Motor neuron (in vitro differentiated cells): ENCODE results near the gene GSTP1. TPM values are rescaled to one million over a fixed set of nuclear protein-coding genes. Genes with fewer than 3 reads are reported as not detected.
A peak's percentile ranks its signal among the peaks of the same experiment; 100 is the strongest.
"Not testable (repeated sequence)": the region's sequence is repeated elsewhere in the genome, so short reads cannot be mapped to it uniquely, and the experiment has no call there.

Experiments
- ATAC-seq, 8 experiments: fragments of 200-7000 bp; cut with Tn5 transposase; replicated peaks in 6 of 8; 2 replicates each; pipeline ENCODE4 v1.8.0; 2021; ENCODE audit warnings: mild to moderate bottlenecking in 8 of 8, moderate library complexity in 8 of 8
- H3K27ac ChIP-seq, 2 donors: fragments of 250-450 bp; sonication (Bioruptor Pico); 2 replicates each; pipeline ENCODE4 v1.9.0; 2021; ENCODE audit warnings: antibody characterized with exemption in 2 of 2, mild to moderate bottlenecking in 2 of 2, moderate library complexity in 1 of 2
- H3K4me1 ChIP-seq, 2 donors: fragments of 250-450 bp; sonication (Bioruptor Pico); replicated peaks in 1 of 2; 2 replicates each; pipeline ENCODE4 v1.6.1; 2021; ENCODE audit warnings: antibody characterized with exemption in 2 of 2, mild to moderate bottlenecking in 2 of 2, moderate library complexity in 1 of 2
- H3K4me3 ChIP-seq, 5 donors: fragments of 250-450 bp; sonication (Bioruptor Pico); 2 replicates each; pipeline ENCODE4 v1.9.0; 2021; ENCODE audit warnings: antibody characterized with exemption in 5 of 5, mild to moderate bottlenecking in 5 of 5, moderate library complexity in 4 of 5
- WGBS, 10 experiments: fragments of 450-650 bp; shearing (Covaris generic); methylation state at CpG; one replicate each; pipeline ENCODE4 v1.0.0; 2022; 5-methylcytosine and 5-hydroxymethylcytosine counted together
- in situ Hi-C, 9 experiments: fragments of 400-800 bp; cut with MboI; loops; one replicate each; pipeline ENCODE4 v1.15.0; 2021; ENCODE audit warnings: low sequenced_read_pairs in 9 of 9, low pct_unique_long_range_greater_than_20kb in 2 of 9; ENCODE audit not compliant: unreplicated experiment in 9 of 9
- total RNA-seq, 8 experiments: library from RNA; unstranded; fragments of 300-600 nt; gene quantifications; 2 replicates each; pipeline versions ENCODE4 v1.2.3 to v1.2.4, GENCODE V29; 2022

The GSTP1 gene
- total RNA-seq, 8 experiments from 2014 or later: 462 to 1,848 (median 788) TPM

DNA sequence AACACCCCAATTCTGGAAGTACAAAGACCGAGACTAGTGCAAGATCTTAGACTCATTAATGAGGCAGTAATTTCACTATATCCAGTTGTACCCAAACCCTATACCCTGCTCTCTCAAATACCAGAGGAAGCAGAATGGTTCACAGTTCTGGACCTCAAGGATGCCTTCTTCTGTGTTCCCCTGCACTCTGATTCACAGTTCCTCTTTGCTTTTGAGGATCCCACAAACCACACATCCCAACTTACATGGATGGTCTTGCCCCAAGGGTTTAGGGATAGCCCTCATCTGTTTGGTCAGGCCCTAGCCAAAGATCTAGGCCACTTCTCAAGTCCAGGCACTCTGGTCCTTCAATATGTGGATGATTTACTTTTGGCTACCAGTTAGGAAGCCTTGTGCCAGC lies 40.2 kb downstream of the GSTP1 start:
- H3K4me1 ChIP-seq: peaks cover 4 to 30% of the 10 kb centered on the region in 2 donors
- in situ Hi-C loops, H3K4me3 ChIP-seq, ATAC-seq, H3K27ac ChIP-seq: not testable (repeated sequence)
- WGBS, 10 experiments: no CpG with 5 or more reads among the region's 1 CpG

- WGBS, 10 experiments: 80 to 100% (median 89%) methylated on average over 1 to 4 of the region's 10 CpGs; no CpG with 5 or more reads in 5 of the 10 experiments
- not testable (repeated sequence) for H3K4me3 ChIP-seq, ATAC-seq
- in situ Hi-C loops: loop anchor here in 1 of 9 experiments (25.0 kb wide), 1 partner anchor 161 kb away; no protein-coding TSS in a partner anchor
- H3K4me1 ChIP-seq: peaks cover 10 to 34% of the 10 kb centered on the region in 2 donors
- H3K27ac ChIP-seq: peak overlapping the region in 1 of 2 donors; percentile 47
Observed at GRCh38 chr11:67626131-67626833, 42.7 kb downstream of the GSTP1 start.

DNA sequence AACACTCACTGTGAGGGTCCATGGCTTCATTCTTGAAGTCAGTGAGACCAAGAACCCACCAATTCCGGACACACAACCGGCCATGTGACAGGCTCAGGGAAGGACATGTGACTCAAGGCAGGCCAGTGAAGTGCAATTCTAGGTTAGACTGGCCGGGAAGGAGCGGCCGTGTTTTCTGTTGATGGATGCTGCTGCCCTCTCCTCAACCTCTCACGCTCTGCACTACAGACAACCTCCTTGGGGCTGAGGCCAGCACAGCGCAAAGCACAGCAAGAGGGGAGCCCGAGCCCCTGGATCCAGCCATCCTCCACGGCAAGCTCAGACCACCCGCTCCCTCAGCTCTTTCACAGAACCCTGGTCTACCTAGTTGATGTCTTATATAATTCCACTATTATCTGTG lies 43.4 kb downstream of the GSTP1 start:
- peak overlapping the region in 1 of 2 donors; percentile 47 for H3K27ac ChIP-seq
- H3K4me1 ChIP-seq: peaks cover 14 to 39% of the 10 kb centered on the region in 2 donors
- H3K4me3 ChIP-seq: no peak overlapping the region
- in situ Hi-C loops: loop anchor here in 1 of 9 experiments (25.0 kb wide), 1 partner anchor 160 kb away; no protein-coding TSS in a partner anchor
- 17 to 100% (median 81%) methylated on average over 1 to 7 of the region's 10 CpGs; no CpG with 5 or more reads in 5 of the 10 experiments for WGBS, 10 experiments
- ATAC-seq: no peak

GRCh38 chr11:67627441-67627811 lies 43.8 kb downstream of the GSTP1 start:
- 60 to 97% (median 77%) methylated on average over 1 to 5 of the region's 6 CpGs; no CpG with 5 or more reads in 4 of the 10 experiments for WGBS, 10 experiments
- peaks cover 14 to 35% of the 10 kb centered on the region in 2 donors for H3K4me1 ChIP-seq
- ATAC-seq: no peak
- no peak overlapping the region for H3K4me3 ChIP-seq
- H3K27ac ChIP-seq: peak overlapping the region in 1 of 2 donors; percentile 47
- in situ Hi-C loops: loop anchor here in 1 of 9 experiments (25.0 kb wide), 1 partner anchor 160 kb away; no protein-coding TSS in a partner anchor

DNA sequence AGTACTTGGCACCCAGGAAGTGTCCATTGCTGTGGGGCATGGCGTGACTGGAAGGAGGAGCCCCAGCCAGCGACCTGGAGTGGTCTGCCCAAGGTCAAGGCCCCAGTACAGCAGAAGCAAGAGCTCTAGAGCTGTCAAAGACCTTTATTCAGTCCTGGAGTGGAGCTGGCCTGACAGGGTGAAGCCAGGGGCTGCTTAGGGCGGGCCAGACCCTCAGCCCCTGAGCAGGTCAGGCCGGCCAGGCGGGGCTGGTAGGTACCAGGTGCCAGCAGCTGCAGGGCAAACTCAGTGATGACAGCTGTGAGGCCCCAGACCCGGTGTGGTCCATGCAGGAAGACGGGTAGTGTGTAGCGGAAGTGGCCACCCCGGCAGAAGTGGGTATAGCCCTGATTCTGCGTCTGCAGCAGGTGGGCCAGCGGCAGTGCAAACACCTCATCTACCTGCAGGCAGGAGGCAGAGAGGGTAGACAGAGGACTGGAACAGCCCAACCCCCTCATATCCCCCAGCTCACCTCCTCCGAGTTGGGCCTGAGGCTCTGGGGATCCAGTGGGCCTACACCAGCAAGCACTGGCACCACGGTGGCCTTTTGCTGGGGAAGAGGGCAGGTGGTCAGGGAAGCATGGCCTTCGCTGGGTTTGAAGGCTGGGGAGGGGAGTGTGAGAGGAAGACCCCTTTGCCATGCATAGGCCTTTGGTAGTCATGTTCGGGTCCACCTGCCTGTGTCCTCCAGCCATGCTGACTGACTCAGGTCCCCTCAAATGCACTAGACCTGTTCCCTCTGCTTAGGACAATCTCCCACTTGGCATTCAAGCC lies 44.4 kb downstream of the GSTP1 start:
- 70 to 100% (median 100%) methylated on average over 1 to 5 of the region's 15 CpGs; no CpG with 5 or more reads in 3 of the 10 experiments for WGBS, 10 experiments

DNA sequence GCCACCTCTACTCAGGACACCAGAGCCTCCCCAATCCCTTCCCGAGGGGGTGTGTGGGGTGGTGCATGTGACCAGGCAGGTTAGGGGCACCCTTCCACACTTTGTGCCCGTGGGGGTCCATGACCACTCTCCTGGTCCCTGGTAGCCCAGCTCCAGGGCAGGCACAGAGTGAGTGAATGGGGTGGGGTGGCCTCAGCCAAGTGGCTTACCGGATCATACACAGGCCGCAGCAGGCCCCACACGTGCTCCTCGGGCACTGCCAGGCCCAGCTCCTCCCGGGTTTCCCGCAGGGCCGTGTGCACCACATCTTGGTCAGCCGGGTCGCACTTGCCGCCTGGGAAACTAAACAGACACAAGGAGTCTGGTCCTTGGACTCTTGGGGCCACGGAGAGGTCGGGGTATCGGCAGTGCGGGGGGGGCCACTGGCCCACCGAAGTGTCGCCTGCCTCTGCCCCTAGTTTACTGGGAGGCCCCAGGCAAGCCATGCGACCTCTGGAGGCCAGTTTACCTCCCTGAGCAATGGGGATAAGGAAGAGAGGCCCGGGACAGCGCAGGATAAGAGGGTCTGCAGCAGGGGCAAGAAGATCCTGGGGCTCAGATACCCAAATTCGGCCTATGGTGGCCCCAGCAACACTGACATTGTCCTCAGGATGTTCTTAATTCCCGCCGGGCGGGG lies 45.2 kb downstream of the GSTP1 start:
- H3K4me3 ChIP-seq: peak overlapping the region in 3 of 5 donors; percentile 51 to 80 (median 62)
- WGBS, 10 experiments: 10 to 100% (median 38%) methylated on average over 1 to 3 of the region's 25 CpGs; no CpG with 5 or more reads in 6 of the 10 experiments
- ATAC-seq: no peak
- in situ Hi-C loops: loop anchor here in 1 of 9 experiments (25.0 kb wide), 1 partner anchor 158 kb away; no protein-coding TSS in a partner anchor
- no peak overlapping the region for H3K27ac ChIP-seq
- peaks cover 14 to 24% of the 10 kb centered on the region in 2 donors for H3K4me1 ChIP-seq

More for the DNA sequence above, 44.4 kb downstream of the GSTP1 start:
- Histone ChIP-seq H3K4me3 (no peak overlapping the region), H3K4me1 (peaks cover 14 to 29% of the 10 kb centered on the region in 2 donors), H3K27ac (peak overlapping the region in 1 of 2 donors; percentile 47)
- in situ Hi-C loops: loop anchor here in 1 of 9 experiments (25.0 kb wide), 1 partner anchor 159 kb away; no protein-coding TSS in a partner anchor
- ATAC-seq: no peak

DNA sequence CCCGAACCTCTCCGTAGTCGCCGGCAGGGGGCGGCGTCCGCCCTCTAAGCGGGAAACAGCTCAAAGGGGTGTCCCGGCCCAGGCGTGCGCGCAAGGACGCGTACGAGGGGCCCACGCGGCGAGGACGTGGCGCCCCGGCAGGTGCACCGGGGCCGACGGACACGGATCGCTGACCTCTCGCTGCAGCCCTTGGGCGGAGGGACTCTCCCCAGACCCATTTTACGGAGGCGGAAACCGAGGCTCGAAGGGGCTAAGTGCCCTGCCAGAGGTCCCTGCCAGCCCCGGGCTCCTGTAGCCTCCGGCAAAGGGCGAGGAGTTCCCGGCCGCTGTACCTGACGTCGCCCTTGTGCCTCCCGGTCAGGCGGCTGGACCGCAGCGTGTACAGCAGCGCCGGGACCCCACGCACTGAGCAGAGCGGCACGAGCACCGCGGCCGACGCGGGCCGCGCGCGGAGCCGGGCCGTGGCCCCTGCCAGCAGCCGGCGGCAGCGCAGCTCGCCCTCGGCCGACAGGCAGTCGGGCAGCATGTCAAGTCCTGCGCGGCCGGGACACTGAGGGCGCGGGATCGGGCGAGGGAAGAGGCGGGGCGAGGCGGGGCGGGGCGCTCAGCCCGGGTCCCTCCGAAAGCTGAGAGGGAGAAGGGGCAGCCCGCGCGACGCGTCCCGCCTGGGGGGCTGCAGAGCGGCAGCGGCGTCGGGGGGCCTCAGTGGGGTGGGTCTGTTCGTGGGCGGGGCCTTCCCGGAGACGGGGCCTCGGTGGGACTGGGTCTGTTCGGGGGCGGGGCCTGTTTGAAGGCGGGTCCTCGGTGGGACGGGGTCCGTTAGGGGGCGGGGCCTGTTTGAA lies 46.0 kb downstream of the GSTP1 start, which contains the start of gene NUDT8:
TSS of gene NUDT8 (minus strand) at position 552 of the 842 bp plus-strand sequence. CDS start at position 526, 26 bp downstream.
- ATAC-seq: peak; percentile 61 to 75 (median 71)
- WGBS, 10 experiments: no CpG with 5 or more reads among the region's 102 CpGs
- H3K4me1 ChIP-seq: peaks cover 14 to 22% of the 10 kb centered on the region in 2 donors
- H3K27ac ChIP-seq: peak within 1 kb of the TSS; percentile 81 to 87
- in situ Hi-C loops: loop anchor here in 1 of 9 experiments (25.0 kb wide), 1 partner anchor 158 kb away; no protein-coding TSS in a partner anchor
- peak within 1 kb of the TSS; percentile 51 to 80 (median 59) for H3K4me3 ChIP-seq

- H3K4me1 ChIP-seq: peaks cover 14 to 22% of the 10 kb centered on the region in 2 donors
- H3K4me3 ChIP-seq: peak overlapping the region; percentile 51 to 80 (median 59)
- peak overlapping the region; percentile 81 to 87 for H3K27ac ChIP-seq
- peak; percentile 73 to 81 (median 78) for ATAC-seq
- in situ Hi-C loops: loop anchor here in 1 of 9 experiments (25.0 kb wide), 1 partner anchor 157 kb away; no protein-coding TSS in a partner anchor
- 0% methylated on average over 2 of the region's 70 CpGs; no CpG with 5 or more reads in 8 of the 10 experiments for WGBS, 10 experiments
Observed at GRCh38 chr11:67630228-67630942, 46.8 kb downstream of the GSTP1 start.

- Histone ChIP-seq H3K4me1 (peaks cover 14 to 22% of the 10 kb centered on the region in 2 donors), H3K4me3 (peak overlapping the region; percentile 51 to 80 (median 59)), H3K27ac (peak overlapping the region; percentile 81 to 87)
- in situ Hi-C loops: loop anchor here in 1 of 9 experiments (25.0 kb wide), 1 partner anchor 156 kb away; no protein-coding TSS in a partner anchor
- ATAC-seq: no peak
- 28 to 62% (median 53%) methylated on average over 2 to 15 of the region's 16 CpGs; no CpG with 5 or more reads in 5 of the 10 experiments for WGBS, 10 experiments
Observed at GRCh38 chr11:67630943-67631331, 47.3 kb downstream of the GSTP1 start.

- peak overlapping the region in 1 of 5 donors; percentile 58 for H3K4me3 ChIP-seq
- peaks cover 14 to 22% of the 10 kb centered on the region in 2 donors for H3K4me1 ChIP-seq
- 52 to 100% (median 100%) methylated on average over 1 to 3 of the region's 7 CpGs; no CpG with 5 or more reads in 7 of the 10 experiments for WGBS, 10 experiments
- peak overlapping the region in 1 of 2 donors; percentile 87 for H3K27ac ChIP-seq
- in situ Hi-C loops: loop anchor here in 1 of 9 experiments (25.0 kb wide), 1 partner anchor 156 kb away; no protein-coding TSS in a partner anchor
- ATAC-seq: no peak
Observed at GRCh38 chr11:67631411-67631810, 47.8 kb downstream of the GSTP1 start.

DNA sequence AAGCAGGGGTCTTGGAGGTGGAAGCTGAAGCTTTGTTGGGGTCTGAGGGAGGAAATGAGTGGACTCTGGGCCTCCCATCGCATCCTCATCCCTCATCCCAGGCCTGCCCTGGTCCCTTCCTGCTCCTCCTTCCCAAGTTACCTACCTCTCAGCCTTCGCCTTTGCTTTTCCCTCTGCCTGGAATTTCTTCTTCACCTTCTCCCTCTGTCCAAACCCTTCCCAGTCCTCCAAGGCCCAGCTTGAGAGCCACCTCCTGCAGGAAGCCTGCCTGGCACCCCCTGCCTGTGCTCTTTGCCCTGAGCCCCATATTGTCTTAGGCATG lies 48.2 kb downstream of the GSTP1 start:
- H3K4me3 ChIP-seq: no peak overlapping the region
- no peak for ATAC-seq
- 92 to 100% (median 100%) methylated on average over 1 to 2 of the region's 2 CpGs; no CpG with 5 or more reads in 6 of the 10 experiments for WGBS, 10 experiments
- peaks cover 12 to 19% of the 10 kb centered on the region in 2 donors for H3K4me1 ChIP-seq
- peak overlapping the region in 1 of 2 donors; percentile 87 for H3K27ac ChIP-seq
- in situ Hi-C loops: loop anchor here in 1 of 9 experiments (25.0 kb wide), 1 partner anchor 155 kb away; no protein-coding TSS in a partner anchor
